HFF-Myc (cell line): ENCODE data around the gene OR10G7.

Source experiments
- DNase-seq: peaks from one replicate; pipeline ENCODE4 v3.0.0-alpha.2; 2011; ENCODE audit warnings: low read depth; ENCODE audit errors: extremely low read depth
- H3K4me3 ChIP-seq: replicated peaks from 2 replicates; pipeline ENCODE4 v1.5.1; 2011; ENCODE audit warnings: low read depth, mild to moderate bottlenecking, control low read depth, low read length
- TF ChIP-seq, protein P1 (sequence below): IDR thresholded peaks from 2 replicates; pipeline ENCODE4 v1.5.1; 2012; ENCODE audit warnings: mild to moderate bottlenecking, low read depth, low read length, control low read depth; ENCODE audit errors: missing control alignments

Gene OR10G7, protein sequence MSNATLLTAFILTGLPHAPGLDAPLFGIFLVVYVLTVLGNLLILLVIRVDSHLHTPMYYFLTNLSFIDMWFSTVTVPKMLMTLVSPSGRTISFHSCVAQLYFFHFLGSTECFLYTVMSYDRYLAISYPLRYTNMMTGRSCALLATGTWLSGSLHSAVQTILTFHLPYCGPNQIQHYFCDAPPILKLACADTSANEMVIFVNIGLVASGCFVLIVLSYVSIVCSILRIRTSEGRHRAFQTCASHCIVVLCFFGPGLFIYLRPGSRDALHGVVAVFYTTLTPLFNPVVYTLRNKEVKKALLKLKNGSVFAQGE

DNA sequence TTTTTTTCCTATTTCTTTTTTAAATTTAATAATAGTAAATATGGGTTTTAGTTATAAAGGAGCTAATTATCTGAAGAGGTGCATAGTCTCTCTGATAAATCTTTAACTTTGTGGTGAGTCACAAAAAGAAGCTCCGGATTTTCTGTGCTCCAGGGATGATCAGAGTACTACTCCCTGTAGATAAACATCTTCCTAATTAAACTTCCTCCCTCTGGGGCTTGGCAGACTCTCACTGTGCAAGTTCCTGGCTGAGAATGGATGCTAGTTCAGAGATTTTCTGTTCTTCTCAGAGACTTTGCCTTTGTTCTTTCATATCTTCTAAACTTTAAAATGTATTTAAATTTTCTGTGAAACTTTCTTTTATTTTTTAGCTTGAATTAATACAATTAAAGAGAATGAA, at the start of gene OR10G7:
Gene OR10G7, minus strand, starts transcription at position 72 of the 400 bp plus-strand sequence. CDS start 2,324 bp downstream, outside the sequence.
- TF ChIP-seq, protein P1, sequence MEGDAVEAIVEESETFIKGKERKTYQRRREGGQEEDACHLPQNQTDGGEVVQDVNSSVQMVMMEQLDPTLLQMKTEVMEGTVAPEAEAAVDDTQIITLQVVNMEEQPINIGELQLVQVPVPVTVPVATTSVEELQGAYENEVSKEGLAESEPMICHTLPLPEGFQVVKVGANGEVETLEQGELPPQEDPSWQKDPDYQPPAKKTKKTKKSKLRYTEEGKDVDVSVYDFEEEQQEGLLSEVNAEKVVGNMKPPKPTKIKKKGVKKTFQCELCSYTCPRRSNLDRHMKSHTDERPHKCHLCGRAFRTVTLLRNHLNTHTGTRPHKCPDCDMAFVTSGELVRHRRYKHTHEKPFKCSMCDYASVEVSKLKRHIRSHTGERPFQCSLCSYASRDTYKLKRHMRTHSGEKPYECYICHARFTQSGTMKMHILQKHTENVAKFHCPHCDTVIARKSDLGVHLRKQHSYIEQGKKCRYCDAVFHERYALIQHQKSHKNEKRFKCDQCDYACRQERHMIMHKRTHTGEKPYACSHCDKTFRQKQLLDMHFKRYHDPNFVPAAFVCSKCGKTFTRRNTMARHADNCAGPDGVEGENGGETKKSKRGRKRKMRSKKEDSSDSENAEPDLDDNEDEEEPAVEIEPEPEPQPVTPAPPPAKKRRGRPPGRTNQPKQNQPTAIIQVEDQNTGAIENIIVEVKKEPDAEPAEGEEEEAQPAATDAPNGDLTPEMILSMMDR: no peak
- H3K4me3 ChIP-seq: no peak within 1 kb of the TSS
- no peak for DNase-seq

DNA sequence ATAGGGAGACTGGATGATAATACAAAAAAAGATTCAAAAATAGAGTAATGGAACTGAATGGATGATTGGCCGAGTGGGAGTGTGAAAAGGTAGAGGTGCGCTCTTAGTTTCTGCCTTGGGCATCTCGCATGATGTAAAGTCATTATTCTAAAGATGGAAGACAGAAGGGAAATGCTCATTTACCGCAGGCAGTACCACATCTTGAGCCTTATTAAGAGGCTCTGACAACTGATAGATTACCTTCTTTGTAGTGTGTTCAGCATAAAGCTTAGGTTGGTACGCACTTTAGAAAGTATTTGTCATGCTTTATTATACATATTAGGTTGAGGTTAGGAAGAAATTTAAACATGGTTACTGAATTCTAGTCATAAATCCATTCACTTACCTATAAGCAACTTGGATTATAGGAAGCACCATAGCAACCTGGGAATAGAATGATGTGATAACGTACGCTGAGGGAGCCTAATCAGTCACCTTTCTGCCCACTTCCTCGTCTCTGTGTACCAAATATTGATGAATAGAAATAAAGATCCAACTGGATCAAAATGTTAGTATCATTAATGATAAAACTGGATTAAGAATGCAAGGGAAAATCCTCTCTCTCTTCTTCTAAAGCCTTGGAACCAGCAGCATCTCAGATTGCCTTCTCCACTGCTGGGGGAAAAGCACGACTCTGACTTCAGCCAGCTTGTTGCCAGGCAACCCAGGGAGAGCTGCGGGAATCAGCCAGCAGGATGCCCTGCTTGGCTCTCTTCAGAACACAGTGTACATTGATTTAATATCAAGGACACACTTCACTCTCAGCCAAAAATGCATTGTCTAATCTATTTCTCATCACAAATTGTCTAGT, 45.1 kb upstream of the OR10G7 start:
- no peak for DNase-seq
- TF ChIP-seq, protein P1: no peak
- no peak overlapping the region for H3K4me3 ChIP-seq

DNA sequence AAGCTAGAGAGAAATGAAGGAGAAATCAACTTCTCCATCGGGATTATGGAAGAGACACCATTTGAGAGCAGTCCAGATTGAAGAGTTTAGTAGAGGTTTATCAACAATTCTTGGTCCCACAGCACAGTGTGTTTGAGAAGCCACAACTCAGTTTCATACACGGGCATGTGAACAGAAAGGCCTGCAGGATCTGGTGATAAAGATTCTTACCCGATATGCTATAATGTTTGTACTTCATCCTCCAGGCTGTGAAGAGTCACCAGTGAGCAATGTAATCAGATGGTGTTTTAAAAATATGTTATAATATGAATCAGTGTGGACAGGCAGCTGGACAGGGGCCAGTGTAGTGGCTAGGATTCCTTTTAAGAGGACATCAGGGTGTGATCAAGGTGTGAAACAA, 44.5 kb upstream of the OR10G7 start:
- TF ChIP-seq, protein P1: no peak
- no peak for DNase-seq
- no peak overlapping the region for H3K4me3 ChIP-seq

DNA sequence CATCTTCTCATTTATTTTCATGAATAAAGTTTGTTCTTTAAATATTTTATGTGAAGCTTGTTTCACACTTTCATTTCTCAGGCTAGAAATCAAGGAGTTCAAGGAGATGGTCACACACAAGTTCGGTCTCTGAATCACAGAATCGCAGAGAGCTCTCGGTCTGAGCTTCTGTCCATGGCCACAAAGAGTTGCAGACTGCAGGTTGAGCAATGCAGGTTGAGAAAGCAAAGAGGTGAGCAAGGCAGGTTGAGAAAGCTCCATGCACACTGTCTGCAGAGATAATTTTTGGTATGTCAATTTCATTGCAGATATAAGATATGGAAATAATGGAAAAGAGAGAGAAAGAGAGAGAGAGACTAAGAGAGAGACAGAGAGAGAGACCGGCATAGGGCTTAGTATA, 41.2 kb upstream of the OR10G7 start:
- TF ChIP-seq, protein P1: no peak
- no peak overlapping the region for H3K4me3 ChIP-seq
- DNase-seq: no peak

DNA sequence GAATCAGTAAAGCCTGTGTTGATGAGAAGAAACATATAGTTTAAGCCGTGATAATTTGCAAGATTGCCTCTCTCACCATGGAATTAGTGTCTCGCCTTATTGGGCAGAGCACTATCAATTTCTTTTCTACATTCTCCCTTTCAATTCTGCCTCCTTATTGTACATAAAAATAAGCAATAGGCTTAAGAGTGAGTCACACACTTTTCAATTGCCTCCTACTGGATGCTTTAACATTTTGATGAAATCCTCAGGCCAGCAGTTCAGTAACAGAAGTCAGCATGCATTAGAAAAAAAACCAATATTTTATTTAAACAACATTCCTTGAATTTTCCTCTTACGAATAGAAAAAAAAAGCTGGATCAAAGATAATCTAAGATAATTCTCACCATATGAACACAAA, 40.4 kb upstream of the OR10G7 start:
- H3K4me3 ChIP-seq: no peak overlapping the region
- no peak for DNase-seq
- TF ChIP-seq, protein P1: no peak

DNA sequence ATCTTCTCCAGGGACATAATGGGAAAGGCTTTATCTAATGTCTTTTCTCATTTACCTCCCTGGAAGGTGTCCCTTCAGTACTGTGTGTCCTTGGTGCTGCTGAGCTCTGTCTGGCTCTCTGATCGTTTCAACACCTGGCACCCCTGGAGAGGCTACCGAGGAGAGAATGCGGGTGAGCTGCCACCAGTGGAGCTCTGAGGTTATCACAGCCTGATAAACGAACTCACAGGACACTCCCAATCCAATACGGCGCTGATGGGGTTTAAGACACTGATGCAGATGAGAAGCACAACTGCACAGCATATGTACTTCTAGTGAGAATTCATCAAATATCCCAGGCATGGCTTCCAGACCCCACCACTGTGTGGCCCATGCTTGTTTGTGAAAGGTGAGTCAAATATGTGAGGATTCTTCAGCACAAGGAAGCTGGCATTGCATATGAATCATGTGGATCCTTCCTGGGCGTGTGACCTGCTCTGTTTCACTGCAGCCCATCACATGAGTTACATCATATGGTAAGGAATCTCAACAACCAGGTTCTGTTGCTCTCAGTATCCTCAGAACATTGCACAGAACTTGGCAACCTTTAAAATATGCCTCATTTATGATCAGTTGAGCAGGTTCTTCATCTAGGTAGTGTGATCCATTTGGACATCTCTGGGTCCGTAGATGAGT, 39.3 kb upstream of the OR10G7 start:
- no peak for DNase-seq
- H3K4me3 ChIP-seq: no peak overlapping the region
- TF ChIP-seq, protein P1: no peak
